ENCODE results near the gene TEX19. TPM values are rescaled to one million over a fixed set of nuclear protein-coding genes. Genes with fewer than 3 reads are reported as not detected.

The TEX19 gene
- total and polyA plus RNA-seq, 9 of the 15 experiments (the other 6 are each of a cell fraction or from before 2014, with no cell fraction given) = 0.10 to 4.9 (median 1.9) TPM

DNA sequence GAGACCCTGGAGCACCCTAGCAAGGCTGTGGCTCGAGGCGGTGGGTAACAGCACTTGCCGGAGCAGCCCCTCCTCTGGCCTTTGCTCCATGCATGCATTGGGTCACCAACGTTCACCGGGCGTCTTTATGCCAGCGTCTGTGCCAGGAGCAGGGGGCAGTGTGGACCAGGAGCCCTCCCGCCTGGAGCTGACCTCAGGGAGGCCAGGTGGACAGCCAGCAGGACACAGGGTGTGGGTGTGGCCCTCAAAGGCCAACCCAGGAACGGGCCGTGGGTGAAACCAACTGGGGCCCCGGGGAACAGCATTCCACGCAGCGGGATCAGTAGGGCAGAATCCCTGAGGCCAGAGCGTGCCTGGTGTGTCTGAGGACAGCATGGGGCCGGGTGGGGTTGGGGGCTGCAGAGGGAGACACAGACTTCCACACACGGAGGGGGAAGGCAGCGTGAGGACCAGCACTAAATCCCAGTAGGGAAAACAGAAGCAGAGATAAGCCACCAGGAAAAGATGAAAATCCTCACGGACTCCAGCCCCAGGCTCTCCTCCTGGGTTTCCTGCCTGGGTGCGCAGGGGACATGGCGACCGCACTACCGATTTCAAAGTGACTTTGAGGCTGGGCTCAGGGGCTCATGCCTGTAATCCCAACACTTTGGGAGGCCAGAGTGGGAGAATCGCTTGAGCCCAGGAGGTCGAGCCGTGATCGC is 38.8 kb upstream of the TEX19 start (continued):
- TF ChIP-seq CBFA2T3 (IDR thresholded peaks at IDR 0.05) = peak; percentile 58; the same call in 1 of the 2 replicates

GRCh38 chr17:82320956-82321927 is 37.8 kb upstream of the TEX19 start:
- DNase-seq (ENCODE audit: extremely low read depth in 1 of 4, low spot score in 3 of 4) (peak; percentile 66 to 87 (median 83)), FAIRE-seq (peak; percentile 62), ATAC-seq (peak; percentile 87)
- Histone ChIP-seq H3K79me2 (ENCODE audit: control insufficient read depth, insufficient read depth, low read length) (no peaks in the 10 kb centered on the region), H3K4me2 (ENCODE audit: insufficient read depth, low read length) (peak overlapping the region; percentile 51; the same call in 1 of the 2 replicates), H3K4me1 (replicated peaks in 1 of 2; ENCODE audit: control insufficient read depth in 2 of 2, insufficient read depth in 2 of 2, low read length in 2 of 2) (peaks cover 43 to 99% of the 10 kb centered on the region in 2 experiments), H3K9me1 (ENCODE audit: control insufficient read depth, insufficient read depth, low read length) (no peaks in the 10 kb centered on the region), H3K9ac (ENCODE audit: insufficient read depth in 1 of 2, low read depth in 2 of 2, low read length in 2 of 2) (peak overlapping the region in 1 of 2 experiments; percentile 78; a peak in 2 of 4 replicates), H3K9me3 (replicated peaks; ENCODE audit: control insufficient read depth, insufficient read depth, low read depth, low read length) (peaks cover 10% of the 10 kb centered on the region), H4K20me1 (replicated peaks; ENCODE audit: control insufficient read depth, insufficient read depth, low read length) (no peaks in the 10 kb centered on the region), H3K4me3 (no peak overlapping the region), H2AFZ (ENCODE audit: low read depth, low read length) (peak overlapping the region; percentile 83), H3K36me3 (ENCODE audit: control insufficient read depth, insufficient read depth, low read length) (no peaks in the 10 kb centered on the region), H3K27ac (ENCODE audit: extremely low read depth, low read depth, low read length) (no peak overlapping the region), H3K27me3 (ENCODE audit: control insufficient read depth in 2 of 2, insufficient read depth in 2 of 2, low read length in 2 of 2) (no peaks in the 10 kb centered on the region)
- ChIA-PET CTCF (ENCODE audit: low intra/inter-chr PET ratio) (interaction anchor here (0.6 to 2.1 kb wide), 3 partner anchors 82 to 87 kb away, joined by 3 to 18 read pairs (median 3); no protein-coding TSS in a partner anchor), POLR2A (no interaction called here)
- in situ Hi-C loops (cut with MboI) (no loop called here), intact Hi-C loops (cut with micrococcal nuclease) (loop anchor here (1.0 to 2.0 kb wide), 2 partner anchors 77 to 82 kb away; no protein-coding TSS in a partner anchor)
- BruUV-seq (replicated peaks) = no TSS peak
- 28% methylated on average over 62 of the region's 65 CpGs for WGBS (ENCODE audit: insufficient coverage, low coverage, missing lambda C conversion rate)
- no peak for TF ChIP-seq ZNF197 (CRISPR knock-in tag; IDR thresholded peaks at IDR 0.05; ENCODE audit: low read depth)
- TF ChIP-seq DIDO1 (tag; IDR thresholded peaks at IDR 0.05; ENCODE audit: low read depth) = no peak
- peak; percentile 25; the same call in 1 of the 2 replicates for TF ChIP-seq MTA3 (IDR thresholded peaks at IDR 0.05; ENCODE audit: borderline replicate concordance)
- TF ChIP-seq GATAD2A (IDR thresholded peaks at IDR 0.05) = 0 out of 2 replicates have a peak, but pooled peaks have one; percentile 51
- TF ChIP-seq TBL1XR1 (IDR thresholded peaks at IDR 0.05; ENCODE audit: low read length in 2 of 2) = no peak
- no peak for TF ChIP-seq MBD1 (CRISPR knock-in tag; IDR thresholded peaks at IDR 0.05)
- peak; percentile 61; the same call in 1 of the 2 replicates for TF ChIP-seq TCF7 (IDR thresholded peaks at IDR 0.05; ENCODE audit: borderline replicate concordance)
- TF ChIP-seq ZSCAN32 (CRISPR knock-in tag; IDR thresholded peaks at IDR 0.05) = no peak
- TF ChIP-seq KAT2B (IDR thresholded peaks at IDR 0.05; ENCODE audit: low read depth, low read length) = no peak
- TF ChIP-seq, protein P1, sequence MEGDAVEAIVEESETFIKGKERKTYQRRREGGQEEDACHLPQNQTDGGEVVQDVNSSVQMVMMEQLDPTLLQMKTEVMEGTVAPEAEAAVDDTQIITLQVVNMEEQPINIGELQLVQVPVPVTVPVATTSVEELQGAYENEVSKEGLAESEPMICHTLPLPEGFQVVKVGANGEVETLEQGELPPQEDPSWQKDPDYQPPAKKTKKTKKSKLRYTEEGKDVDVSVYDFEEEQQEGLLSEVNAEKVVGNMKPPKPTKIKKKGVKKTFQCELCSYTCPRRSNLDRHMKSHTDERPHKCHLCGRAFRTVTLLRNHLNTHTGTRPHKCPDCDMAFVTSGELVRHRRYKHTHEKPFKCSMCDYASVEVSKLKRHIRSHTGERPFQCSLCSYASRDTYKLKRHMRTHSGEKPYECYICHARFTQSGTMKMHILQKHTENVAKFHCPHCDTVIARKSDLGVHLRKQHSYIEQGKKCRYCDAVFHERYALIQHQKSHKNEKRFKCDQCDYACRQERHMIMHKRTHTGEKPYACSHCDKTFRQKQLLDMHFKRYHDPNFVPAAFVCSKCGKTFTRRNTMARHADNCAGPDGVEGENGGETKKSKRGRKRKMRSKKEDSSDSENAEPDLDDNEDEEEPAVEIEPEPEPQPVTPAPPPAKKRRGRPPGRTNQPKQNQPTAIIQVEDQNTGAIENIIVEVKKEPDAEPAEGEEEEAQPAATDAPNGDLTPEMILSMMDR (IDR thresholded peaks at IDR 0.05 in 2 of 3, conservative IDR thresholded peaks at IDR 0.05 in 1 of 3; ENCODE audit: insufficient read depth in 2 of 3, low read depth in 1 of 3, low read length in 3 of 3) = peak; percentile 65 to 87 (median 77)
- no peak for TF ChIP-seq TAF9B (IDR thresholded peaks at IDR 0.05; ENCODE audit: partially characterized antibody)
- no peak for TF ChIP-seq HNRNPL (IDR thresholded peaks at IDR 0.05; ENCODE audit: low read depth, low read length)
- TF ChIP-seq SP1 (CRISPR knock-in tag; IDR thresholded peaks at IDR 0.05) = peak; percentile 57
- TF ChIP-seq RBFOX2 (IDR thresholded peaks at IDR 0.05; ENCODE audit: low read depth, low read length) = 0 out of 2 replicates have a peak, but pooled peaks have one; percentile 21
